ENCODE measurements around the gene TIGD6.

DNA sequence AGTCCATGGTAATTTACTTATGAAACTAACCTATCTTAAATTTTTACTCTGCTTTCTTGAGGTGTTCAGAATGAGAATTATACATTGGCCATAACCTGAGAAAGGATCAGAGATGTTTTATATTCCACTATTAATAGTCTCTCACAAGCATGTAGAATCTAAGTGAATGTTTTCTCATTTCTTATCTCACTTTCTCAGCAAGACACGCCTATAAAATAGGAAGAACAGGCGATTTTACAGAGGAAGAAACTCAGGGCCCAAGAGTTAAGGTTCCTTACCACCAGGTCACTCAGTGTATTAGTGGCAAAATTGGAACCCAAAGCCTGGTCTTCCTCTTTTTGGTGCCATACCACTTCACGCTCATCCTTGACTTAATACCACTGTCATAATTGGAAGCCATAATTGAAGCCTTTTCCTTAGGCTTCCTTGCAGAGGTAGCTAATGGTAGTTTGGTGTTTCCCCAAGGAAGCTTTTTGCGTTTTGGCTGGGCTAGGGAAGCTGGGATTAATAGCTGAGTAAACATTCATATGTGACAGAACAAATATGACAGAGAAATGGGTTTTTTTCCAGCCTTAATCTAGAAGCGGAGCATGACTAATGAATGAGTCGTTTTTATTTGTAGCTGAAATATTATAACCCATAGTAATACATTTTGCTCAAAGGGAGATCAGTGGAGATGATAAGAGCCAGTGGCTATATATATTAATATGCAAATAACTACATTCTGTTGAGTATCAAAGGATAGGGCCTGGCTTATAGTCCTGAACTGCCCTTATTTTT, 17.0 kb upstream of the TIGD6 start:
- TF ChIP-seq, protein P1, sequence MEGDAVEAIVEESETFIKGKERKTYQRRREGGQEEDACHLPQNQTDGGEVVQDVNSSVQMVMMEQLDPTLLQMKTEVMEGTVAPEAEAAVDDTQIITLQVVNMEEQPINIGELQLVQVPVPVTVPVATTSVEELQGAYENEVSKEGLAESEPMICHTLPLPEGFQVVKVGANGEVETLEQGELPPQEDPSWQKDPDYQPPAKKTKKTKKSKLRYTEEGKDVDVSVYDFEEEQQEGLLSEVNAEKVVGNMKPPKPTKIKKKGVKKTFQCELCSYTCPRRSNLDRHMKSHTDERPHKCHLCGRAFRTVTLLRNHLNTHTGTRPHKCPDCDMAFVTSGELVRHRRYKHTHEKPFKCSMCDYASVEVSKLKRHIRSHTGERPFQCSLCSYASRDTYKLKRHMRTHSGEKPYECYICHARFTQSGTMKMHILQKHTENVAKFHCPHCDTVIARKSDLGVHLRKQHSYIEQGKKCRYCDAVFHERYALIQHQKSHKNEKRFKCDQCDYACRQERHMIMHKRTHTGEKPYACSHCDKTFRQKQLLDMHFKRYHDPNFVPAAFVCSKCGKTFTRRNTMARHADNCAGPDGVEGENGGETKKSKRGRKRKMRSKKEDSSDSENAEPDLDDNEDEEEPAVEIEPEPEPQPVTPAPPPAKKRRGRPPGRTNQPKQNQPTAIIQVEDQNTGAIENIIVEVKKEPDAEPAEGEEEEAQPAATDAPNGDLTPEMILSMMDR (IDR thresholded peaks at IDR 0.05): no peak
- TF ChIP-seq POLR2AphosphoS5 (IDR thresholded peaks at IDR 0.05) (no peak), POLR2A (IDR thresholded peaks at IDR 0.05; ENCODE audit: low read depth) (no peak), EP300 (IDR thresholded peaks at IDR 0.05) (no peak)

Measured in esophagus muscularis mucosa (tissue), 4 donors.